HG03571 (cell line): ENCODE data around the gene ASXL1.
"Not testable (repeated sequence)": the region's sequence is repeated elsewhere in the genome, so short reads cannot be mapped to it uniquely, and the experiment has no call there.

Experiments
- ATAC-seq: cut with Tn5 transposase; IDR thresholded peaks from one replicate; pipeline ENCODE4 v1.9.1; 2021; ENCODE audit not compliant: unreplicated experiment

Gene ASXL1

GRCh38 chr20:32336918-32337347 is 21.2 kb upstream of the ASXL1 start:
- ATAC-seq = no peak

- no peak for ATAC-seq
Observed at GRCh38 chr20:32337937-32338661, 20.0 kb upstream of the ASXL1 start.

GRCh38 chr20:32338665-32339064 is 19.5 kb upstream of the ASXL1 start:
- ATAC-seq = no peak

GRCh38 chr20:32339116-32339515 is 19.0 kb upstream of the ASXL1 start:
- no peak for ATAC-seq

GRCh38 chr20:32341053-32341452 is 17.1 kb upstream of the ASXL1 start:
- not testable (repeated sequence) for ATAC-seq

GRCh38 chr20:32343439-32343838 is 14.7 kb upstream of the ASXL1 start:
- ATAC-seq = no peak

GRCh38 chr20:32344835-32345506 is 13.2 kb upstream of the ASXL1 start:
- no peak for ATAC-seq

- ATAC-seq = no peak
Observed at GRCh38 chr20:32348207-32348606, 9.9 kb upstream of the ASXL1 start.

GRCh38 chr20:32350421-32350820 is 7.7 kb upstream of the ASXL1 start:
- no peak for ATAC-seq

GRCh38 chr20:32352121-32352720 is 5.9 kb upstream of the ASXL1 start:
- ATAC-seq = no peak

- no peak for ATAC-seq
Observed at GRCh38 chr20:32353848-32354496, 4.2 kb upstream of the ASXL1 start.

- ATAC-seq = no peak
Observed at GRCh38 chr20:32354592-32355416, 3.3 kb upstream of the ASXL1 start.

- ATAC-seq = no peak
Observed at GRCh38 chr20:32355417-32355841, 2.7 kb upstream of the ASXL1 start.

GRCh38 chr20:32355907-32356621 is 2.1 kb upstream of the ASXL1 start:
- not testable (repeated sequence) for ATAC-seq

GRCh38 chr20:32356622-32357374 is 1.3 kb upstream of the ASXL1 start:
- no peak for ATAC-seq

- ATAC-seq = no peak
Observed at GRCh38 chr20:32357375-32357868, 709 bp upstream of the ASXL1 start.

GRCh38 chr20:32358632-32358882 is 426 bp downstream of the ASXL1 start:
- no peak for ATAC-seq

- ATAC-seq = no peak
Observed at GRCh38 chr20:32358883-32359632, 927 bp downstream of the ASXL1 start.
